PC-3 (cell line): ENCODE results near the gene ZNF335.

Experiments used
- CTCF ChIP-seq: fragments of 300-600 bp; sonication (generic); conservative IDR thresholded peaks from 2 replicates; pipeline ENCODE4 v1.5.1; 2017; ENCODE audit warnings: antibody characterized with exemption, low read depth, mild to moderate bottlenecking, low read length
- EZH2 ChIP-seq: fragments of 300-600 bp; sonication (generic); IDR thresholded peaks from one replicate; pipeline ENCODE4 v1.6.1; 2017; ENCODE audit warnings: antibody characterized with exemption, mild to moderate bottlenecking, low read length; ENCODE audit not compliant: unreplicated experiment
- EZH2phosphoT487 ChIP-seq: fragments of 300-600 bp; sonication (generic); IDR thresholded peaks from 2 replicates; pipeline ENCODE4 v1.6.1; 2018; ENCODE audit warnings: mild to moderate bottlenecking, antibody characterized with exemption, low read length, borderline replicate concordance

DNA sequence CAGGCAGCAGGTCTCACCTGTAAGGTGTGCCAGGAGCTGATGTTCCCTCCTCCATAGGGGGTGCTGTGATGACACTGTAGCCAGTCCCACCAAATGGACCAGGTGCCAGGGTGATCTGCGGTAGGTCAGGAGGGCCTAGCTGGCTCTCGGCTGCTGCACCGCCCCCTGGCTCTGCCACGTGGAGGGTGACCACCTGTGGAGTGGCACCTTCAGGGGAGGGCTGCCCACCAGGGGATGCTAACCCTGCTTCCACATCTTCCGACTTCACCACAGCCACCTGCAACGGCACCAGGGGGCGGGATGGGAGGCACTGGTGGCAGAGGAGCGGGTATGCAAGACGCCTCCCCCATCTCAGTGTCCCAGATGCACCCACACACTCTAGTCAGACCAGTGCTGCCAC, 18.3 kb downstream of the ZNF335 start:
- TF ChIP-seq CTCF (no peak), EZH2 (no peak), EZH2phosphoT487 (no peak)
